Spleen (tissue), 11 donors: ENCODE data around the gene STMN3. TPM values are rescaled to one million over a fixed set of nuclear protein-coding genes. Genes with fewer than 3 reads are reported as not detected.
"Not testable (repeated sequence)": the region's sequence is repeated elsewhere in the genome, so short reads cannot be mapped to it uniquely, and the experiment has no call there.

Experiments
- DNase-seq: peaks from one replicate; pipeline ENCODE4 v3.0.0-alpha.2; 2020
- H3K27ac ChIP-seq, 8 donors: fragments of 200-600 bp; sonication (generic) in 7 of 8; 1 replicate in 4 of 8; 2 replicates in 4 of 8; pipeline versions ENCODE4 v1.5.0 to v1.8.0; 2016 to 2021; ENCODE audit warnings: inconsistent platforms in 4 of 8, mild to moderate bottlenecking in 4 of 8, moderate library complexity in 1 of 8
- H3K27me3 ChIP-seq, 7 donors: fragments of 200-600 bp; sonication (generic) in 6 of 7; replicated peaks in 1 of 7; 1 replicate in 4 of 7; 2 replicates in 3 of 7; pipeline versions ENCODE4 v1.5.0 to v1.8.0; 2016 to 2021; ENCODE audit warnings: inconsistent platforms in 3 of 7, mild to moderate bottlenecking in 1 of 7
- H3K36me3 ChIP-seq, 6 donors: fragments of 200-600 bp; sonication (generic) in 5 of 6; 1 replicate in 4 of 6; 2 replicates in 2 of 6; pipeline versions ENCODE4 v1.5.0 to v1.8.0; 2016 to 2021; ENCODE audit warnings: inconsistent platforms in 2 of 6
- H3K4me1 ChIP-seq, 6 donors: fragments of 200-600 bp; sonication (generic) in 5 of 6; 1 replicate in 3 of 6; 2 replicates in 3 of 6; pipeline versions ENCODE4 v1.5.0 to v1.8.0; 2016 to 2021; ENCODE audit warnings: inconsistent platforms in 3 of 6
- H3K4me3 ChIP-seq, 8 donors: fragments of 200-600 bp; sonication (generic) in 7 of 8; 1 replicate in 4 of 8; 2 replicates in 4 of 8; pipeline versions ENCODE4 v1.5.0 to v1.8.0; 2016 to 2021; ENCODE audit warnings: inconsistent platforms in 4 of 8, mild to moderate bottlenecking in 4 of 8, moderate library complexity in 2 of 8
- H3K9me3 ChIP-seq, 8 donors: fragments of 200-600 bp; sonication (generic) in 7 of 8; 1 replicate in 4 of 8; 2 replicates in 4 of 8; pipeline versions ENCODE4 v1.5.0 to v1.8.0; 2016 to 2021; ENCODE audit warnings: inconsistent platforms in 4 of 8
- POLR2A ChIP-seq, 3 donors: fragments of 450-650 bp; IDR thresholded peaks; one replicate each; pipeline ENCODE4 v1.5.1; 2017; ENCODE audit warnings: antibody characterized with exemption in 3 of 3, mild to moderate bottlenecking in 1 of 3
- POLR2AphosphoS5 ChIP-seq, 3 donors: sonication (generic); formaldehyde crosslinking; IDR thresholded peaks; one replicate each; pipeline ENCODE4 v1.5.1; 2017; ENCODE audit warnings: antibody characterized with exemption in 3 of 3
- WGBS, 5 donors: extraction: QIAGEN DNeasy Blood & Tissue Kit in 3 of 5; methylation state at CpG; one replicate each; pipeline versions ENCODE4 v1.1.5 to v1.1.7; 2013 to 2018; 5-methylcytosine and 5-hydroxymethylcytosine counted together
- intact Hi-C: fragments of 100-400 bp; cut with DNase I; formaldehyde crosslinking; loops from one replicate; pipeline ENCODE4 v1.15.0; 2023; ENCODE audit warnings: low total_unique reads
- polyA plus RNA-seq, 3 donors: library from polyadenylated mRNA; stranded (reverse); fragments of 200-250 nt; gene quantifications; one replicate each; pipeline ENCODE4 v1.2.1, GENCODE V29; 2013
- total RNA-seq, 7 donors: library from RNA; depleted of rRNA in 3 of 7; stranded (reverse); fragments of >200 nt in 3 of 7; fragmentation: NEBNext Ultra II Directional in 4 of 7; extraction: Animal tissue kit (Norgen Biotek cat#: 25700) in 4 of 7; gene quantifications; one replicate each; pipeline versions ENCODE4 v1.1.0 to v1.2.1, GENCODE V29; 2016 to 2021
- TF ChIP-seq, protein P1 (sequence below), 11 experiments: fragments of 200-600 bp in 7 of 11; fragments of 450-650 bp in 4 of 11; sonication (generic) in 4 of 11; IDR thresholded peaks in 8 of 11; conservative IDR thresholded peaks in 3 of 11; 1 replicate in 7 of 11; 2 replicates in 4 of 11; pipeline versions ENCODE4 v1.4.0 to v1.8.0; 2016 to 2021; ENCODE audit warnings: antibody characterized with exemption in 11 of 11, inconsistent platforms in 4 of 11, mild to moderate bottlenecking in 1 of 11
- donor health status: healthy with polysubstance abuse.
- donor health status: DM: no; HTN: no; CAD: no; lungs with moderate emphysema.
- donor health status: DM: no; HTN: no; CAD: no.
- donor health status: Bipolar disorder and iron deficiency.
- donor health status: healthy.
- donor health status: DM: no; HTN: no; CAD: no.
- donor health status: DM: yes; HTN: yes; CAD: no.

The STMN3 gene
- total and polyA plus RNA-seq, 10 donors = 16.1 to 57.0 (median 32.3) TPM

GRCh38 chr20:63613863-63614594 lies 39.2 kb downstream of the STMN3 start:
- TF ChIP-seq, protein P1, sequence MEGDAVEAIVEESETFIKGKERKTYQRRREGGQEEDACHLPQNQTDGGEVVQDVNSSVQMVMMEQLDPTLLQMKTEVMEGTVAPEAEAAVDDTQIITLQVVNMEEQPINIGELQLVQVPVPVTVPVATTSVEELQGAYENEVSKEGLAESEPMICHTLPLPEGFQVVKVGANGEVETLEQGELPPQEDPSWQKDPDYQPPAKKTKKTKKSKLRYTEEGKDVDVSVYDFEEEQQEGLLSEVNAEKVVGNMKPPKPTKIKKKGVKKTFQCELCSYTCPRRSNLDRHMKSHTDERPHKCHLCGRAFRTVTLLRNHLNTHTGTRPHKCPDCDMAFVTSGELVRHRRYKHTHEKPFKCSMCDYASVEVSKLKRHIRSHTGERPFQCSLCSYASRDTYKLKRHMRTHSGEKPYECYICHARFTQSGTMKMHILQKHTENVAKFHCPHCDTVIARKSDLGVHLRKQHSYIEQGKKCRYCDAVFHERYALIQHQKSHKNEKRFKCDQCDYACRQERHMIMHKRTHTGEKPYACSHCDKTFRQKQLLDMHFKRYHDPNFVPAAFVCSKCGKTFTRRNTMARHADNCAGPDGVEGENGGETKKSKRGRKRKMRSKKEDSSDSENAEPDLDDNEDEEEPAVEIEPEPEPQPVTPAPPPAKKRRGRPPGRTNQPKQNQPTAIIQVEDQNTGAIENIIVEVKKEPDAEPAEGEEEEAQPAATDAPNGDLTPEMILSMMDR (IDR thresholded peaks at IDR 0.05 in 8 of 11, conservative IDR thresholded peaks at IDR 0.05 in 3 of 11) = peak in 10 of 11 experiments; percentile 15 to 61 (median 39)
- H3K36me3 ChIP-seq = peaks cover 0 to 66% (median 35%) of the 10 kb centered on the region in 6 donors
- DNase-seq, H3K9me3 ChIP-seq, intact Hi-C loops, H3K27me3 ChIP-seq, H3K4me3 ChIP-seq: not testable (repeated sequence)
- WGBS, 5 donors = 75 to 89% (median 84%) methylated on average over 17 to 18 of the region's 18 CpGs
- H3K27ac ChIP-seq = peak overlapping the region in 1 of 8 donors; percentile 5
- peaks cover 0 to 54% (median 24%) of the 10 kb centered on the region in 6 donors for H3K4me1 ChIP-seq

DNA sequence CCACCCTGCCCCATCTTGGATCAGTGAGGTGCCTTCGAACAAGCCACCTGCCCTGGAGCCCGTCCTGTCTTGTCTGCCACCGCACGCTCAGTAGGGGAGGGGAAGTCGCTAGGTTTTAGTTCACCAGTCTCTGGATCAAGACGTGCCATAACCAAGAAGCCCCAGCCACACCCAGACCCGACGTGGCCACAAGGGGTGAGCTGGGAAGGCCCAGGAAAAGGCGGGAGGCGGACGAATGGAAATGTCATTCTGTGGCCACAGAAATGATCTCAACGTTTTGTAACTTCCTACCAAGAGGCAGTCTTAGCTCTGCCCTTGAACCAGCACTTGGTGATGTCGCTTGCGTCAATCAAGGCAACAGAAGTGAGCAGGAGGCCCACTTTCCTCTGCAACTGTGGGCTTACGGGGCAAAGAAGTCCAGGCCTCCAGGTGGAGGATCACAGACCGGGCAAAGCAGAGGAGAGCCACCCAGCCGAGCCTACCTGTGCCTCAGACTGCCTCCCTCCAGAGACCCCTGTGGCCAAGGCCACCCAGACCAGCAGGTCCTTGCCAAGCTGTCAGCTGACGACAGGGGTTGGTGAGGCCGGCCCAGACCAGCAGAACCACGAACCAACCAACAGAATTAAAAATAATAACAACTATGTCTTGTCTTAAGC lies 40.8 kb downstream of the STMN3 start:
- DNase-seq = peak; percentile 81
- no peak overlapping the region for H3K4me3 ChIP-seq
- peak overlapping the region in 7 of 8 donors; percentile 62 to 83 (median 75) for H3K27ac ChIP-seq
- H3K27me3 ChIP-seq = no peaks in the 10 kb centered on the region
- intact Hi-C loops = no loop called here
- peaks cover 0 to 50% (median 19%) of the 10 kb centered on the region in 6 donors for H3K36me3 ChIP-seq
- no peak for TF ChIP-seq POLR2A (IDR thresholded peaks at IDR 0.05)
- TF ChIP-seq POLR2AphosphoS5 (IDR thresholded peaks at IDR 0.05) = peak in 1 of 3 donors; percentile 49
- TF ChIP-seq, protein P1 (IDR thresholded peaks at IDR 0.05 in 8 of 11, conservative IDR thresholded peaks at IDR 0.05 in 3 of 11) = peak in 2 of 11 experiments; percentile 20 to 24
- H3K4me1 ChIP-seq = peaks cover 0 to 45% (median 24%) of the 10 kb centered on the region in 6 donors
- WGBS, 5 donors = 49 to 66% (median 56%) methylated on average over 19 to 20 of the region's 20 CpGs
- H3K9me3 ChIP-seq = no peaks in the 10 kb centered on the region

DNA sequence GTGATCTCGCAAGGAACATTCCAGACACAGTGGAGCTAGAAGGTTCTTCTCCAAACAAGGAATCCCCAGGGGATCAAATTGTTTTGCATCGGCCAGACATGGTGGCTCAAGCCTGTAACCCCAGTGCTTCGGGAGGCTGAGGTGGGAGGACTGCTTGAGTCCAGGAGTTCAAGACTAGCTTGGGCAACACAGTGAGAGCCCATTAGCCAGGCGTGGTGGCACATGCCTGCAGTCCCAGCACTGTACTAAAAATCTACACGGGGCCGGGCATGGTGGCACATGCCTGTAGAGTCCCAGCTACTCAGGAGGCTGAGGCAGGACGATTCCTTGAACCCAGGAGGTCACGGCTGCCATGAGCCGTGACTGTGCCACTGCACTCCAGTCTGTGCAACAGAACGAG lies 41.6 kb downstream of the STMN3 start:
- TF ChIP-seq POLR2AphosphoS5 (IDR thresholded peaks at IDR 0.05) (no peak), POLR2A (IDR thresholded peaks at IDR 0.05) (no peak)
- TF ChIP-seq, protein P1 (IDR thresholded peaks at IDR 0.05 in 8 of 11, conservative IDR thresholded peaks at IDR 0.05 in 3 of 11) = no peak
- Histone ChIP-seq H3K4me3 (no peak overlapping the region), H3K27ac (peak overlapping the region in 7 of 8 donors; percentile 62 to 83 (median 75)), H3K36me3 (peaks cover 0 to 42% (median 11%) of the 10 kb centered on the region in 6 donors), H3K9me3 (no peaks in the 10 kb centered on the region), H3K4me1 (peaks cover 0 to 43% (median 25%) of the 10 kb centered on the region in 6 donors), H3K27me3 (no peaks in the 10 kb centered on the region)
- DNase-seq = peak; percentile 55
- intact Hi-C loops = no loop called here
- 88 to 94% (median 90%) methylated on average over 10 of the region's 10 CpGs for WGBS, 5 donors
